ENCODE measurements around the gene TBKBP1.

DNA sequence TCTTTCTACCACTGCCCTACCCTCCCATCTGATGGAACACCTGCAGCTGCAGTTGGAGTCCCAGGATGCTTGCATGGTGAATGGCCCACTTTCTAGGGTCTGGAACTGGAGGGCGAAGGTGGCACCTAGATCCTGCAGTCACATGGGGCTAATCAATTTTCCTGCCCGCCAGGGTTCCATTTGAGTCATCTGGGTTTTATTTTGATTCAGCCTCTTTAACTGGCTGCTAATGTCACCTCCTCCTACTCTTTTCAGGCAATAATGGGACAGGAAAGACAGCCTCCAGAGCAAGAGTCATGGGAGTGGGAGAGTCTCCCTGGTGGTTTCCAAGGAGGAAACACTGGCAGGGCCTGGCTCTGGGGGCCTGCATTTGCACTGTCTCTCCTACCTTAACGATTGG lies 3.8 kb upstream of the TBKBP1 start:
- TF ChIP-seq, protein P1, sequence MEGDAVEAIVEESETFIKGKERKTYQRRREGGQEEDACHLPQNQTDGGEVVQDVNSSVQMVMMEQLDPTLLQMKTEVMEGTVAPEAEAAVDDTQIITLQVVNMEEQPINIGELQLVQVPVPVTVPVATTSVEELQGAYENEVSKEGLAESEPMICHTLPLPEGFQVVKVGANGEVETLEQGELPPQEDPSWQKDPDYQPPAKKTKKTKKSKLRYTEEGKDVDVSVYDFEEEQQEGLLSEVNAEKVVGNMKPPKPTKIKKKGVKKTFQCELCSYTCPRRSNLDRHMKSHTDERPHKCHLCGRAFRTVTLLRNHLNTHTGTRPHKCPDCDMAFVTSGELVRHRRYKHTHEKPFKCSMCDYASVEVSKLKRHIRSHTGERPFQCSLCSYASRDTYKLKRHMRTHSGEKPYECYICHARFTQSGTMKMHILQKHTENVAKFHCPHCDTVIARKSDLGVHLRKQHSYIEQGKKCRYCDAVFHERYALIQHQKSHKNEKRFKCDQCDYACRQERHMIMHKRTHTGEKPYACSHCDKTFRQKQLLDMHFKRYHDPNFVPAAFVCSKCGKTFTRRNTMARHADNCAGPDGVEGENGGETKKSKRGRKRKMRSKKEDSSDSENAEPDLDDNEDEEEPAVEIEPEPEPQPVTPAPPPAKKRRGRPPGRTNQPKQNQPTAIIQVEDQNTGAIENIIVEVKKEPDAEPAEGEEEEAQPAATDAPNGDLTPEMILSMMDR (IDR thresholded peaks at IDR 0.05) = no peak
- TF ChIP-seq POLR2A (IDR thresholded peaks at IDR 0.05) (no peak), POLR2AphosphoS5 (IDR thresholded peaks at IDR 0.05) (no peak)
